K562 (cell line): ENCODE measurements around the gene COASY. TPM values are rescaled to one million over a fixed set of nuclear protein-coding genes. Genes with fewer than 3 reads are reported as not detected.
A peak's percentile ranks its signal among the peaks of the same experiment; 100 is the strongest.

Source experiments
- ARID3B ChIP-seq: fragments of 250-450 bp; sonication (Bioruptor Pico); IDR thresholded peaks from 2 replicates; pipeline ENCODE4 v1.4.0; 2020; ENCODE audit warnings: borderline replicate concordance
- ATF3 ChIP-seq, 2 experiments: fragments of 450-650 bp in 1 of 2; sonication (generic) in 1 of 2; formaldehyde crosslinking in 1 of 2; IDR thresholded peaks in 1 of 2; conservative IDR thresholded peaks in 1 of 2; 2 replicates each; pipeline versions ENCODE4 v1.6.1 to v1.8.1; 2016 to 2023; ENCODE audit warnings: mild to moderate bottlenecking in 2 of 2, moderate library complexity in 2 of 2, inconsistent platforms in 1 of 2, missing genetic modification reagents in 1 of 2
- ESRRB ChIP-seq: fragments of 250-450 bp; sonication (Bioruptor Pico); IDR thresholded peaks from 2 replicates; pipeline ENCODE4 v1.5.0; 2020; ENCODE audit warnings: mild to moderate bottlenecking, moderate library complexity, borderline replicate concordance
- KAT2B ChIP-seq: IDR thresholded peaks from one replicate; pipeline ENCODE4 v1.6.1; 2012; ENCODE audit warnings: low read depth, mild to moderate bottlenecking, control low read depth, inconsistent platforms, low read length, moderate library complexity
- MGA ChIP-seq: fragments of 450-650 bp; IDR thresholded peaks from 2 replicates; pipeline ENCODE4 v1.6.1; 2016; ENCODE audit warnings: mild to moderate bottlenecking, moderate library complexity
- PURB ChIP-seq: sonication (generic); formaldehyde crosslinking; IDR thresholded peaks from 2 replicates; pipeline ENCODE4 v1.9.0; 2021; ENCODE audit warnings: low read depth, mild to moderate bottlenecking, missing genetic modification reagents
- ZNF274 ChIP-seq: IDR thresholded peaks from 2 replicates; pipeline ENCODE4 v1.6.1; 2011; ENCODE audit warnings: low read depth, mild to moderate bottlenecking, low read length, moderate library complexity, borderline replicate concordance
- polyA plus RNA-seq, 8 experiments: library from polyadenylated mRNA; depleted of rRNA in 4 of 8; stranded (reverse) in 5 of 8; unstranded in 3 of 8; fragments of >200 nt; fragmentation: Nextera tagmentation in 2 of 8; fragmentation: Illumina TruSeq in 1 of 8; extraction: Ambion mirVana in 2 of 8; extraction: Trizol in 1 of 8; gene quantifications; 2 replicates each; pipeline versions ENCODE4 v1.2.1 to v1.2.3, GENCODE V29; 2011 to 2014; ENCODE audit warnings: inconsistent platforms in 1 of 8, missing spikeins in 1 of 8
- total RNA-seq, 7 experiments: library from RNA; depleted of rRNA in 6 of 7; stranded (reverse); fragments of >200 nt in 6 of 7; fragmentation: Illumina TruSeq in 2 of 7; extraction: Trizol in 2 of 7; gene quantifications; 2 replicates each; pipeline versions ENCODE4 v1.2.1 to v1.2.3, GENCODE V29; 2011 to 2021; ENCODE audit warnings: low replicate concordance in 1 of 7

COASY gene
- total and polyA plus RNA-seq, 9 of the 15 experiments (the other 6 are each of a cell fraction or from before 2014, with no cell fraction given): 25.4 to 175 (median 62.3) TPM

- TF ChIP-seq ARID3B: no peak
- TF ChIP-seq PURB (CRISPR knock-in tag): no peak
- no peak for TF ChIP-seq ZNF274
- TF ChIP-seq MGA: peak; percentile 78
- no peak for TF ChIP-seq KAT2B
- TF ChIP-seq ATF3 (IDR thresholded peaks at IDR 0.05): no peak
- TF ChIP-seq ATF3 (CRISPR knock-in tag; conservative IDR thresholded peaks at IDR 0.05): no peak; the same call in 1 of the 2 replicates
- TF ChIP-seq ESRRB: no peak
Observed at GRCh38 chr17:42553161-42553818, 8.7 kb upstream of the COASY start (continued).
